Subcutaneous abdominal adipose tissue (tissue), 5 donors: ENCODE measurements around the gene UBA1.

Experiments used
- H3K27ac ChIP-seq: one replicate; pipeline ENCODE4 v1.7.0; 2013; ENCODE audit warnings: low read depth, mild to moderate bottlenecking, inconsistent platforms, low read length, moderate library complexity
- H3K27me3 ChIP-seq, 5 donors: one replicate each; pipeline ENCODE4 v1.7.0; 2013; ENCODE audit warnings: low read length in 5 of 5, inconsistent platforms in 1 of 5; ENCODE audit not compliant: control insufficient read depth in 5 of 5, insufficient read depth in 4 of 5
- H3K36me3 ChIP-seq, 5 donors: one replicate each; pipeline ENCODE4 v1.7.0; 2013; ENCODE audit warnings: low read length in 5 of 5; ENCODE audit not compliant: control insufficient read depth in 5 of 5, insufficient read depth in 5 of 5
- H3K4me1 ChIP-seq, 5 donors: one replicate each; pipeline ENCODE4 v1.7.0; 2013; ENCODE audit warnings: low read length in 5 of 5, mild to moderate bottlenecking in 3 of 5, moderate library complexity in 1 of 5; ENCODE audit not compliant: control insufficient read depth in 5 of 5, insufficient read depth in 5 of 5
- H3K4me3 ChIP-seq, 5 donors: one replicate each; pipeline ENCODE4 v1.7.0; 2013; ENCODE audit warnings: low read length in 5 of 5, low read depth in 1 of 5
- H3K9ac ChIP-seq, 5 donors: one replicate each; pipeline ENCODE4 v1.7.0; 2013; ENCODE audit warnings: low read length in 5 of 5, mild to moderate bottlenecking in 4 of 5, moderate library complexity in 3 of 5
- H3K9me3 ChIP-seq, 5 donors: one replicate each; pipeline ENCODE4 v1.7.0; 2013; ENCODE audit warnings: low read length in 5 of 5; ENCODE audit not compliant: control insufficient read depth in 5 of 5
- donor health status: healthy.
- donor health status: healthy.
- donor health status: healthy.
- donor health status: healthy.
- donor health status: healthy.

Gene UBA1

GRCh38 chrX:47169273-47169672, 24.4 kb upstream of the UBA1 start:
- H3K27ac ChIP-seq = no peak overlapping the region
- H3K27me3 ChIP-seq = peaks cover 0 to 22% (median 18%) of the 10 kb centered on the region in 5 donors
- peaks cover 0 to 49% (median 35%) of the 10 kb centered on the region in 5 donors for H3K36me3 ChIP-seq
- no peak overlapping the region for H3K9ac ChIP-seq
- H3K9me3 ChIP-seq = peaks cover 0 to 6% (median 0%) of the 10 kb centered on the region in 5 donors
- no peak overlapping the region for H3K4me3 ChIP-seq
- H3K4me1 ChIP-seq = peaks cover 0 to 9% (median 4%) of the 10 kb centered on the region in 5 donors

DNA sequence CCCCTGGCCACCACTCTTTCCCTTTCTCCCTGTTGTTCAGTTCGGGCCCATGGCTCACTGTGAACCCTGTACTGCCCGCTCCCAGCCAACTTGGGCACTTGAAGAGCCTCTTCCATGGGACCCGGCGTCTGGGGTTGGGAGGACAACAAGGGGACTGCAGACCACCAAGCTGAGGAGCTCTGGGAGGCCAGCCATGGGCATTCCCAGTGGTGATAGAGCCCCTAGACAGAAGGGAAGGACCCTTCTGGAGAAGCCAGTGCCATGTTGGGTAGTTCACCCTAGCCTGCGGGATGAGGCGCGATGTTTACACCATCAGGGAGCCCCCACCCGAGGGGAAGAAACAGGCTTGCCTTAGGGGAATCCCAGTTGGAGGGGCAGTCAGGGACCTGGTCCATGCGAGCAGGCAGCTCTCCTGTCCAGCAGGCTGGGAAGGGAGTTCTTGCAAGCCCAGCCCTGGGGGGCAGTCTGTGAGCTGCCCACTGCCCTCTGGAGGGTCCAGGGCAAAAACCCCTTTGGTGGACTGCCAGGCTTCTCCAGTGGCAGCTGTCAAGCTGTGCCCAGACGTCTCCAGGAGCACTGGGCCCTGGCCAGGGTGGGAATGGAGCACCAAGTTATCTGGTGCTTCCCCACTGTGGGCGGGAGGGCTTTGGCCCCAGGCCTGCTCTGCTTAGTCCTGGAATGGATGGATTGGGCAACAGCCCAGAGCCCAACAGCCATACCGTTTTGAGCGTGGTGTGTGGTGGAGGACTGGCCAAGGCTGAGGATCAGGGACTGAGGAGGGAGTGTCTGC, 23.7 kb upstream of the UBA1 start:
- Histone ChIP-seq H3K27ac (no peak overlapping the region), H3K9me3 (no peaks in the 10 kb centered on the region), H3K27me3 (peaks cover 0 to 23% (median 21%) of the 10 kb centered on the region in 5 donors), H3K9ac (no peak overlapping the region), H3K4me1 (peaks cover 0 to 9% (median 4%) of the 10 kb centered on the region in 5 donors), H3K36me3 (peaks cover 0 to 54% (median 40%) of the 10 kb centered on the region in 5 donors), H3K4me3 (no peak overlapping the region)

DNA sequence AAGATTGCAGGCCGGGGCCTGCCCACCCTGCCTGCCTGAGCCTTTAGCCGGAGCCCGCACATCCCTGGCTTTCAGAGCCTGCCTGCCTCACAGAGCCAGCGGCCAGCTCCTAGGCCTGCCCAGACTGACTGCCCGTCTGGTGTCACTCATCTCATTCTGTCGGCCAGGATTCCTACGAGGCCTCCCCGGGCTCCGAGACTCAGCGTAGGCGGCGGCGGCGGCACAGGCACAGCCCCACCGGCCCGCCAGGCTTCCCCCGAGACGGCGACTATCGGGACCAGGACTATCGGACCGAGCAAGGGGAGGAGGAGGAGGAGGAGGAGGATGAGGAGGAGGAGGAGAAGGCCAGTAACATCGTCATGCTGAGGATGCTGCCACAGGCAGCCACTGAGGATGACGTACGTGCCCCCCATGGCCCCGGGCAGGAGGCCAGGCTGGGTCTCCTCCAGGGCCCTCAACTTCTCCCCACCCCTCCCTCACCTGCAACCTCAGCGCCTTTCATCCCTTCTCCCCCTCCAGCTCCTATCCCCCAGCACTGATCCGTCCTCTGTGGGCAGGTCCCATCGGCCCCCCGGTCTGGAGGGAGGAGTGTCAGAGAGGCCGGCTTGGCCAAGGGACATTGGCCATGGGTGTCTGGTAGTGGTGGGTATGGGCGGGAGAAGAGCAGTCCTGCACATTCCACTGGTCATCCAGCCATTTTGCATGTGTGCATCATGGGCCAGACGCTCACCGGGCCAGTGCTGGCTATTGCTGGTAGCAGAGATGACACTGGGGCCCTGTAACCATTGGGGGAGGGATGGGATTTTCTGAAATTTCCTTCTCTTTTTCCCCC, 22.6 kb upstream of the UBA1 start:
- H3K27me3 ChIP-seq = peaks cover 0 to 27% (median 25%) of the 10 kb centered on the region in 5 donors
- no peak overlapping the region for H3K4me3 ChIP-seq
- peaks cover 0 to 9% (median 4%) of the 10 kb centered on the region in 5 donors for H3K4me1 ChIP-seq
- no peak overlapping the region for H3K9ac ChIP-seq
- H3K27ac ChIP-seq = no peak overlapping the region
- peaks cover 0 to 65% (median 52%) of the 10 kb centered on the region in 5 donors for H3K36me3 ChIP-seq
- no peaks in the 10 kb centered on the region for H3K9me3 ChIP-seq

- peaks cover 0 to 30% (median 28%) of the 10 kb centered on the region in 5 donors for H3K27me3 ChIP-seq
- H3K4me3 ChIP-seq = no peak overlapping the region
- H3K9me3 ChIP-seq = no peaks in the 10 kb centered on the region
- peaks cover 0 to 6% (median 4%) of the 10 kb centered on the region in 5 donors for H3K4me1 ChIP-seq
- no peak overlapping the region for H3K27ac ChIP-seq
- H3K36me3 ChIP-seq = peaks cover 0 to 74% (median 61%) of the 10 kb centered on the region in 5 donors
- H3K9ac ChIP-seq = no peak overlapping the region
Observed at GRCh38 chrX:47171996-47172395, 21.6 kb upstream of the UBA1 start.

- Histone ChIP-seq H3K27ac (no peak overlapping the region), H3K4me1 (peaks cover 0 to 6% (median 4%) of the 10 kb centered on the region in 5 donors), H3K4me3 (no peak overlapping the region), H3K9ac (no peak overlapping the region), H3K36me3 (peaks cover 0 to 80% (median 65%) of the 10 kb centered on the region in 5 donors), H3K27me3 (peaks cover 0 to 34% (median 29%) of the 10 kb centered on the region in 5 donors), H3K9me3 (no peaks in the 10 kb centered on the region)
Observed at GRCh38 chrX:47172549-47172948, 21.1 kb upstream of the UBA1 start.

- H3K36me3 ChIP-seq = peaks cover 0 to 86% (median 71%) of the 10 kb centered on the region in 5 donors
- no peak overlapping the region for H3K4me3 ChIP-seq
- no peaks in the 10 kb centered on the region for H3K9me3 ChIP-seq
- H3K27me3 ChIP-seq = peaks cover 0 to 34% (median 33%) of the 10 kb centered on the region in 5 donors
- H3K4me1 ChIP-seq = peaks cover 0 to 6% (median 4%) of the 10 kb centered on the region in 5 donors
- no peak overlapping the region for H3K9ac ChIP-seq
- no peak overlapping the region for H3K27ac ChIP-seq
Observed at GRCh38 chrX:47172971-47173792, 20.4 kb upstream of the UBA1 start.

- peaks cover 0 to 38% (median 33%) of the 10 kb centered on the region in 5 donors for H3K27me3 ChIP-seq
- peaks cover 0 to 9% (median 4%) of the 10 kb centered on the region in 5 donors for H3K4me1 ChIP-seq
- no peak overlapping the region for H3K9ac ChIP-seq
- H3K36me3 ChIP-seq = peaks cover 0 to 92% (median 80%) of the 10 kb centered on the region in 5 donors
- no peaks in the 10 kb centered on the region for H3K9me3 ChIP-seq
- H3K4me3 ChIP-seq = no peak overlapping the region
- H3K27ac ChIP-seq = no peak overlapping the region
Observed at GRCh38 chrX:47174376-47174775, 19.3 kb upstream of the UBA1 start.

DNA sequence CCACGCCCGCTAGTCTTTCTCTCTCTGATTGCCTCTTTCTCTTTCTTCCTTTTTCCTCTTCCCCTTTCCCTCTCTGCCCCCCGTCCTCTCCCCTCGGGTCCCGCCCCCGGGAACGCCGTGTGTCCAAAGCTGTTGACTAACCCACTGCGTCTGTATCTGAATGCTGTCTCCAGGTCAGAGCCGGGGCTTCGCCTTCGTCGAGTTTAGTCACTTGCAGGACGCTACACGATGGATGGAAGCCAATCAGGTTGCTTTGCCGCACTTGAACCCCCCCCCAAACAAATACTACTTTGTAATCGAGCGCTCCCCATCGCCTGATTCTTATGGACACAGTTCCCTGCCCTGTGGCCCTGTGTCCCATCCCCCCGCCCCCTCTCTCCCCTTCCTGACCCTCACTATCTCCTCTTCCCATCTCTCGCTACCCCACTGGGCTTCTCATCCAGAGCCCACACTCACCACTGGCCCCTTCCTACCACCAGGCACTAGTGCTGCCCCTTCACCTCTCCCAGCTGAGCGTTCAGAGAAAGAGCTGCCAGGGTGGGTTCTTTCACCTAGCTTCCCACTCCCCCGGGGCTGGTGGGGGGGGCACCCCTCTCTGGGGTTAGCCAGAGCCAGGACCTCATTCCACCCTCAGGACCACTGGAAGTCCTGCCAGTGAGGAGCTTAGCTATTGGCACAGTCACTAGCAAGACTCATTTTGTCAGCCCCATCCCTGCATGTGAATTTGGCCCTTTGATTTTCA, 18.6 kb upstream of the UBA1 start:
- H3K9me3 ChIP-seq = no peaks in the 10 kb centered on the region
- no peak overlapping the region for H3K4me3 ChIP-seq
- no peak overlapping the region for H3K27ac ChIP-seq
- peaks cover 0 to 37% (median 34%) of the 10 kb centered on the region in 5 donors for H3K27me3 ChIP-seq
- peaks cover 0 to 92% (median 81%) of the 10 kb centered on the region in 5 donors for H3K36me3 ChIP-seq
- no peak overlapping the region for H3K9ac ChIP-seq
- peaks cover 0 to 10% (median 4%) of the 10 kb centered on the region in 5 donors for H3K4me1 ChIP-seq

GRCh38 chrX:47175588-47175980, 18.0 kb upstream of the UBA1 start:
- Histone ChIP-seq H3K4me3 (no peak overlapping the region), H3K9me3 (no peaks in the 10 kb centered on the region), H3K27me3 (peaks cover 0 to 35% (median 34%) of the 10 kb centered on the region in 5 donors), H3K4me1 (peaks cover 0 to 7% (median 0%) of the 10 kb centered on the region in 5 donors), H3K9ac (no peak overlapping the region), H3K27ac (no peak overlapping the region), H3K36me3 (peaks cover 0 to 90% (median 81%) of the 10 kb centered on the region in 5 donors)
